GM19467 (cell line): ENCODE measurements around the gene RASA3.
A peak's percentile ranks its signal among the peaks of the same experiment; 100 is the strongest.
"Not testable (repeated sequence)": the region's sequence is repeated elsewhere in the genome, so short reads cannot be mapped to it uniquely, and the experiment has no call there.

ENCODE experiments used
- ATAC-seq: cut with Tn5 transposase; IDR thresholded peaks from one replicate; pipeline ENCODE4 v1.9.1; 2021; ENCODE audit warnings: mild to moderate bottlenecking, moderate library complexity; ENCODE audit not compliant: unreplicated experiment

Gene RASA3

DNA sequence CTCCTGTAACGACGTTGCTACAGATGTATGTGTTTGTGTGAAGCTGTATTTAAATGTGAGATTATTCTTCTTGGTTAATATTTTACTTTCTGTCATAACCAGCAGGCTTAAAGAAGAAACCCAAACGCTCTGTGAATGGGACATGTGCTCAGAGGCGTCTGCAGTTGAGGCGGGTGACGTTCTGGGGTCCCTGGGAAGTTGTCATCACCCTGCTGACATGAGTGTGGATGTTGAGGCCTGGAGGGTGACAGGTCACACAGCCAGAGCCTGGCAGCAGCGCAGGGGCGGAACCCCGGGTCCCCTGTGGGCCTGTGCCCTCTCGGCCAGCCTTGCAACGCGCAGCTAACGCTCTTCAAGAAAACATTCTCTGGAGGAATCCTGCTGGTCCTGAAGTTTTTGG is 16.6 kb downstream of the RASA3 start:
- ATAC-seq = peak; percentile 11

DNA sequence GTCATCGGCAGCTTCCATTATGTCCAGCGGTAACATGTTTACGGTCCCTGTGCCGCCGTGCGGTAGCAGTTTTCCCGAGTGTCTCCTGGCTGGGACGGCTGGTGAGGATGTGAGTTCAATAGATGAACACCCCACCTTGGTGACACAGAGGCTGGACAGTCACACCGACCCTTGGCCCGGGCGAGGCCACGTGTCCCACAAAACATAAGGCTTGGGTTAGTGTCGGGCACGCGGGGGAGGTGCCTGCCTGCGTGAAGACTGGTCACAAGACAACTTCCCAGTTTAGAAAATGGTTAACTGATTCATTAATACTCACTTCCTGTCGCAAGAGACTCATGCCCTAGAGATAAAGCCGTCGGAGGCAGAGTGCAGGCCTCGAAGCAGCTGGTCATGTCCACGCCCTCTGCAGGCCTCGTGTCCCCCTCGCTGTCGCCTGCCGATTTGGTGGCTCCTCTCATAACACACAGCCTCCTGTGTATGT is 17.2 kb downstream of the RASA3 start:
- ATAC-seq = peak; percentile 50

DNA sequence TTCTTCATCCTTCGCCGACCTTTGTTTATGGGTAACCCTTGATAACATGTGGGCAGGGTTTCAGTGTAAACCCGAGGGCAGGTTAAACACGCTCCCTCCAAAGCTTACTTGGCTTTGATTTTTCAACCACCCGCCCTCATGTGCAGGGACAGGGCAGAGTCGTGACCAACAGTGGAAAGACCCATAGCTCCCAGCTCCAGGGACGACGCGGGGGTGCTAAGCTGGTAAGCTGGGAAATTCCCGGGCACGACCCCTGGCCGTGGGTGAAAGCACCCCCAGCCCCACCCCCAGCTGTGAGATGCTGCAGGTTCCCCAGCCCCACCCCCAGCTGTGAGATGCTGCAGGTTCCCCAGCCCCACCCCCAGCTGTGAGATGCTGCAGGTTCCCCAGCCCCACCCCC is 17.8 kb downstream of the RASA3 start:
- ATAC-seq = not testable (repeated sequence)

DNA sequence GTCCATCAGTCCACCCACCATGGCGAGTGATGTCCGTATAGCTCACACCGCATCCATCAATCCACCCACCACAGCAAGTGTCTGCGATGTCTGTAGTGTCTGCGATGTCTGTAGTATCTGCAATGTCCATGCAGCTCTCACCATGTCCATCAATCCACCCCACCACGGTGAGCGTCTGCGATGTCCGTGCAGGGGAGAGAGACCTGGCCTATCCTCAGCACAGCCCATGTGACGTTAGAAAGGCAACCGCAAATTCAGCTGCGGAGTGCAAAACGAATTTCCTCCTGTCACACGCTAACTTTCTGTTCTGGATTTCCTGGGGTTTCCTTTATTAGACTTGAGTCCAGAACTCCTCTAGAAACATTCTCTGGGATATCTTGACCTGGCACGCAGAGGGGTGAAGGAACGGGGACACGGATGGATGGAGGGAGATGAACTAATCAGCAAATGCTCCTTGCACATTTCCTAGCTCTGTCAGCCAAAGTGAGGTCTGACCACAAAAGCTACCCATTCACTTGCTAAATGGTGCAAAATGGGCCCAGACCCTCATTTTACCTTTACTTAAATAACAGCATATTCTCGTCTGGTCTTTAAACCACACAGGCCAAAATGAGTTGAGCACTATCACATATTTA is 18.3 kb downstream of the RASA3 start:
- ATAC-seq = no peak

DNA sequence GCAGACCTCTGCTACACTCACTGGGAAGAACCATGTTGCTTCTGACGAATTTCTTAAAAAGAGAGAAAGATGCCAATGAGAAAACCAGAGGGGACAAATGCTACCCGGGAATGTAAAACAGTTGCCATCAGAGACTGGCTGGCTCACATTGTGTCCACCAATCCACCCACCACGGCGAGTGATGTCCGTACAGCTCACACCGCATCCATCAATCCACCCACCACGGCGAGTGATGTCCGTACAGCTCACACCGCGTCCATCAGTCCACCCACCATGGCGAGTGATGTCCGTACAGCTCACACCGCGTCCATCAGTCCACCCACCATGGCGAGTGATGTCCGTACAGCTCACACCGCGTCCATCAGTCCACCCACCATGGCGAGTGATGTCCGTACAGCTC is 19.0 kb downstream of the RASA3 start:
- not testable (repeated sequence) for ATAC-seq

DNA sequence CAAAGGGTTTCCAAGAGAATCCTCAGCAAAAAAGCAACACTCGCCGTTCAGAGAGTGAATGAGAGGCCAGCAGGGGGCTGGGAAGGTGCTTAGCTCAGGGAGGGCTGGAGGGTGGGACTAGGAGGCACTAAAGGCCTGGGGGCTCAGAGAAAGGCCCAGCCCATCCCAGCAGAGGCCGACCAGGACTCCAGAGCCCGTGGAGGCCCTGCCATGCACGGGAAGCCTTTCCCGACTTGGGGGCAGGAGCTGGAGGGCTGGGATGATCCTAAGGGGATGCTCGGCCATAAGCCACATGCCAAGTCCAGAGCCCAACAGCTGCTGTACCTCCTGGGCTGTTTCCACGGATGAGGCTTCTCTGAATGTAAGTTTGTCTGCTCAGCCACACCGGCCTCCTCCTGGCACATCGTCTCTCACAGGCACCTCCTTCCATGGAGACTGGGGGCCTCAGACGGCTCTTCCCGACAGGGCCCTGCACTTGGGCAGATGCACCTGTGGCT is 19.5 kb downstream of the RASA3 start:
- ATAC-seq = no peak

DNA sequence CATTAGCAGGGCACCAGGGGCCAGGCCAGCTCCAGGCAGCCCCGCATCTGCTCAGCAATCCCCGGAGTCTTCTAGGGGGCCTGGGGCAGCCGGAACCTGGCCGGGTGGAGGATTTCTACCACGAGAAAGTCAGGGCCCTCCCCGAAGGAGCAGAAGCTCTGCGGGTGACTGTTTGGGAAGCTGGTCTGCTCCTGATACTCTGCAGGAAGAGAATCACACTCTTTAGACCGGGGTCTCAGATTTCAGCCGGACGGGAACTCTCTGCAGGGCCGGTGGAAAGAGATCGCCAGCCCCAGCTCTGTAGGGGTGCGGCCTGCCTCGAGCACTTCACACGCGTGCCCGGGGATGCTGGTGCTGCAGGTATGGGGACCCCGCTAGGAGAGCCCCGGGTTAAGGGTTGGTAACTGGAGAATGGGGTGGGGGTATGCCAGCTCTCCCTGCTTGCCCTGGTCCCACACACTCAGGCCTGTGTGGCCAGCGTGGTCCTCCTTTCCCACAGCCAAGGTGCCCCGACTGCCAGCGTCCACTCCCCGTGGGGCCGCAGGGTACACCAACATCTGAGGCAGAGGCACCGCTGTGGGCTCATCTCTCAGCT is 20.1 kb downstream of the RASA3 start:
- no peak for ATAC-seq

DNA sequence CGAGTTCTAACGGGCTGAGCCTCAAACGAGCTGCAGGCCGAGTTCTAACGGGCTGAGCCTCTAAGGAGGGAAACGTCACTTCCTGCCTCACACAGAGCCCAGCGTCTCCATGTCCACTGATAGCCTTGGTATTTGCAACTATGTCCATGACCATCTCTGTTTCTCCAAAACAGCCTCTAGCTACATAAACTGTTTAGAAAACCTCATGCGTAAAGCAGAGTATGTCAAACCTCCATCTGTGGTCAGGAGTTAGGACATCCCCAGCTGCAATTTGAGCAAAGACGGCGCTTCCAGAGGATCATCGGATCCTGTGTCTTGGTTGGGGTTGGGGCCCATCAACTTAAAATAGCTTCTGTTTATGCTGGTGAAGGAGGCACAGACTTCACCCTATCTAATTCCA is 20.8 kb downstream of the RASA3 start:
- ATAC-seq = no peak

DNA sequence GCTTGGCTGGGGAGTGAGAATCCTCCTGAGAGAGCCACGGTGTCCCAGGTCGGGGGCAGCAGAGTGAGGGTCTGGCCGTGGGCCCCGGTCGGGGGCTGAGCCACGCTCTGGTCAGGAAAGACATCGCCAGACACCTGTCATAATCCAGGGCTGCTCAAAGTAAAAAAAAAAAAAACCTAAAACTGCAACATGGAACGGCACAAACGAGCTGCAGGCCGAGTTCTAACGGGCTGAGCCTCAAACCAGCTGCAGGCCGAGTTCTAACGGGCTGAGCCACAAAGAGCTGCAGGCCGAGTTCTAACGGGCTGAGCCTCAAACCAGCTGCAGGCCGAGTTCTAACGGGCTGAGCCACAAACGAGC is 21.6 kb downstream of the RASA3 start:
- not testable (repeated sequence) for ATAC-seq

DNA sequence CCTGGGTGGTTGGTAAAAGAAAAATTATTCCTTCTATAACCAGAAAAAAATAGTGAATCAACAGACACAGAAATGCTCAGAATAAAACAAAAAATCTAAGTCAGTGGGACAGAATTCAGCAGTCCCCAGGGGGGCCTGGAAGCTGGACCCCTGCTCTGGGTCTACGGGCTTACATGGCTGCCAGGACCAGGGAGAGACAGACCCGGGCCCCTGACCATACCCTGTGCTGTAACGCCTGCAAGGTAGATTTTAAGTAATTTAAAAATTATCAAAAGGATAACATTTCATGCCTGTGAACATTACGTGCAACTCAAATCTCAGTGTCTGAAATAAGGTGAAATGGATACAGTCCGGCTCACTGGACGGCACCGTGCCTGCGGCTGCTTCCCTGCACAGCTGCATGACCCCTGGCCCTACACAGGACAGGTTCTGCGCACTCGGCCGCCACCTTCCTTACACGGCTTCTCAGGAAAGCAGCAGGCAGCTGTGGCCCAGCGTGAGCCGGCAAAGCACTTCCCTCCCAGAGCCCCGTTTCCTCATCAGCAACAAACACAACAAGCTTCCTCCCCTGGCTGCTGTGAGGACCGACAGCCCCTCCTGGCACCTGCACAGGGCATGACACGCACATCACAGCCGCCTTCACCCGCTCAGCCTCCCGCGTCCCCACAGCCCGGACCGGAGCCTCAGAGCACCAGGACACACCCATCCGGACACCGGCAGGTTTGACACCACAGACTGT is 22.2 kb downstream of the RASA3 start:
- no peak for ATAC-seq

DNA sequence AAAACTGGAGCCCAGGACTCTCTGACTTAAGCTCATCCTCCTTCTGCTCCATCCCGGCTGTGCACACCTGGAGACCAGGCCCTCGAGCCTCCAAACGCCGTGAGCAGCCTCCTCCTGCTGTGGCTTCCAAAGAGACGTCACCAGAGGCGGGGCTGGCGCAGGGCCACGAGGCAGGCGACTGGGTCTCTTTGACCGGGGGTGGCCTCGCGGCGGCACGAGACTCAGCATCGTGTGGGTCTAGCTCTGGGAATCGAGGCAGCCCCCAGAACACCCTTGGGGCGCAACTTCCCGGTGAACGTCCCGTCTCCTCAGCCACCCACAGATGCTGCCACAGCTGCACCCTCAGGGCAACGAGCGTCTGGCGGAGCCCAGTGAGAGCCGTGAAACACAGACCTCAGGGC is 22.8 kb downstream of the RASA3 start:
- no peak for ATAC-seq

DNA sequence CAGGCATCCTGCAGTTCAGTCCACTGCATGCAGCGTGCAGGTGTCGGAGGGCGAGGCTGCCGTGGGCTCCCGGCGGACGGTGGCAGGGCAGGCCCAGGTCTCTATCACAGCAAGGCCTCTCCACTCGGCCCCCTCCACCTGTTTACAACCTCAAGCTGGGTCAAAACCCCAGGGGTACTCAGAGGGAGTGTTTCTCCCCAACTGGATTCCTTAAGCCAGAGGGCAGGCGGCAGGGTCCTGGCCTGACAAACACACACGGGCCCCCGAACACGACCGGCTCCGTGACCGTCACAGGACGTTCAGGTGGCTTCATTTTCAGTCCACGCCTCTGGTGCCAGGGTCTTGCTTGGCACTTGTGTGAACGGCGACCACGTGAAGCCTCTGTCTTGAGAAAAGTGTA is 23.5 kb downstream of the RASA3 start:
- no peak for ATAC-seq

DNA sequence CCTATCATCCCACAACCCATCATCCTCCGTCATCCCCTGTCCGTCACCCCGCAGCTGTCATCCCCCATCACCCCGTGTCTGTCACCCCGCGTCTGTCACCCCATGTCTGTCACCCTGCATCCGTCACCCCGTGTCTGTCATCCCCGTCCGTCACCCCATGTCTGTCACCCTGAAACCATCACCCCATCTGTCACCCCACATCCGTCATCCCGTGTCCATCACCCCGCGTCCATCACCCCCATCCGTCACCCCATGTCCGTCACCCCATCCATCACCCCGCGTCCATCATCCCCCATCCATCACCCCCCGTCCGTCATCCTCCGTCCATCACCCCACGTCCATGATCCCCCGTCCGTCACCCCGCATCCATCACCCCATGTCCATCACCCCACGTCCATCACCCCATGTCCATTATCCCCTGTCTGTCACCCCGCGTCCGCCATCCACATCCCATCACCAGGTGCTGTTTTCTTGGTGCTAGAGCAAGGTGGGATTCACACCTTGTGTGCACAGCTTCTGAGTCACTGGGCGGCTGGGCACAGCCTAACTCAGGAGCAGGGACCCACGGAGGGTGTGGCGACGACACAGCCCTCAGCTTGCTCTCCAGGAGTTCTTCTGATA is 24.2 kb downstream of the RASA3 start:
- no peak for ATAC-seq

DNA sequence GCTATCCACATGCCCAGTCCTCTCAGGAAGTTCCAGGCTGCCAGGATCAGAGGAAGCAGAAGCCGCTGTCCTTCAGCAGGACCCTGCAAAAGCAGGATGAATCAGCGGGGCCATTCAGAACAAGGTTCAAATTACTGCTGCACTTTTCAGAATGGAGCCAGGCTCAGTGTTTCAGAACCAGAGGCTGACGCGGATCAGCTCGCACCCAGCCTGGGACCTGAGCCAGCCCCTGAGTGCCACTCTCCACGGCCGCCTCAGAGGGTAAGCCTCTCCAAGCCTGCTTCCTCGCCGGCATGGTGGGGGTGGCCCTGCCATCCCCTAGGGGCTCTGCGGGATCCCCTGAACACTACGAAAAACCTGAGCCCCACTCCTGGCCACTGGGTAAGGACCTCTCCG is 24.7 kb downstream of the RASA3 start:
- no peak for ATAC-seq

DNA sequence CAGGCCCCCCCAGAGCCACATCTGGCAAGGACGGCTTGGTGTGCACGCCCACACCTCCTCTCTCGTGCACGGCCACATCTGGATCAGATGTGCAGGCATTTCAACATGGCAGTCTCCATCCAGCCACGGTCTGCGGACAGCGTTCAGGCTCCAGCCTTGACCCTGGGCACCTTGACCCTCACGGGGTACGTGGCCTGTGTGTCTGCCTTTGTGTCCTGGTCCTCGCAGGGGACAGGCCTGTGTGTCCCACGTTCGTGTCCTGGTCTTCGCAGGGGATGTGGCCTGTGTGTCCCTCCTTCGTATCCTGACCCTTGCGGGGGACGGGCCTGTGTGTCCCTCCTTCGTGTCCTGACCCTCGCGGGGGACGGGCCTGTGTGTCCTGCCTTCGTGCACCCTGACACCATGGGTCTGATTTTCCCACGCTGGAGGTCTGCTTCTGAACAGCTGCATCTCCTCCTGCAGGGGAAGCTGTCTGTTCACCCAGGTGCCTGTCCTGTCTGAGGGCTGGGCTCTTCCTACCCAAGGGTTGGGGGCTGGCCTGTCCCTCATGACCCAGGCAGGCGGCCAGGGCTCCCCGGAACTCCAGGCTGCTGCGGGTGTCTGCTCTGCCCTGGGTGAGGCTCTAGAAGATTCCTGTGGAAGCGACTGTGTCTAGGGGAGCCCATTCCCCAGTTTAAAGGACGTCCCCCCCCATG is 25.3 kb downstream of the RASA3 start:
- ATAC-seq = no peak

DNA sequence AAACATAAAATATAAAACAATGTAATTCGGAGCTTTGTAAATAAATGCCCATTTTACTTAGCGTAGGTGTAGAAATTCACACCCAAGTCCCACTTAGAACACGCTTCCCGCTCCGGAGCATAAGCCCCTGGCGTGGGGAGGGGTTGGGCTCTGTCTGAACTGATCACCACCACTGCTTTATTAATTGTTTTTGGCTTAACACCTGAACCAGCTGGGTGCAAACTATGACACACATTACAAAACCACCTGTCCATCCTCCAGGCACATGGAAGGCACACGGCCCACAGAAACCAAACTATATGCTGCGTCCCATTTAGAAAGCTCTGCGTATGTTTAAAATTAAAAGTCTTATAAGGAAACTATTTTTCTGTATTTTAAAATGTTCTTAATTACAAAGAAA is 25.9 kb downstream of the RASA3 start:
- no peak for ATAC-seq

DNA sequence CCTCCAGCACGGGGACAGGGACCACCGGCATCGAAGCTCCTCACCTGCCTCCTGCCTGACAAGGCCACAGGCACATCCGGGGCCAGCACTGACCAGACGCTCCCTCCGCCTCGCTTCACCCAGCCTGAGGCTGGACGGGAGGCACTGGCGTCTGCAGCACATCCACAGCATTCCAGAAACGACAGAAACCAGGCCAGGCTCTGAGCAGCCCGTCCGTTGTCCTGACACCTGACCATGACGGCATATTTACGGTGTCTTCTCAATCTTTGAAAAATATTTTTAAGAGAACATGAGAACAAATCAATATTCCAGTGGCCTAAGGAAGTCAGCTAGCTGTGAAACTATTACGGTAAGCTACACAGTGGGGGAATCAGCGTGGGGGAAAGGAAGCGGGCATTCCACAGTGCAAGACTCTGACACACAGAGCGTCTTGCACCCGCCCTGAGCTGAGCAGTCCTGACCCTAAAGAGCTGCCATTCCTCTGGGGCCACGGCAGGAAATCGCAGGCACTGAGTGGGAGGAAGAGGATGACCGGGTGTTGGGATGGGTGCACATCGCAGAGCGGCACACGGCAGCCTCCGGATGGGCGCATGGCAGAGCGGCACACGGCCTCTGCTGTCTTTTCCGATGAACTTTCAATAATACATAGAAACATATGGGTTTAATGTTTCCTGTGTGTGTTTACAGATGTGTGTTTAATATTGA is 26.8 kb downstream of the RASA3 start:
- ATAC-seq = no peak

DNA sequence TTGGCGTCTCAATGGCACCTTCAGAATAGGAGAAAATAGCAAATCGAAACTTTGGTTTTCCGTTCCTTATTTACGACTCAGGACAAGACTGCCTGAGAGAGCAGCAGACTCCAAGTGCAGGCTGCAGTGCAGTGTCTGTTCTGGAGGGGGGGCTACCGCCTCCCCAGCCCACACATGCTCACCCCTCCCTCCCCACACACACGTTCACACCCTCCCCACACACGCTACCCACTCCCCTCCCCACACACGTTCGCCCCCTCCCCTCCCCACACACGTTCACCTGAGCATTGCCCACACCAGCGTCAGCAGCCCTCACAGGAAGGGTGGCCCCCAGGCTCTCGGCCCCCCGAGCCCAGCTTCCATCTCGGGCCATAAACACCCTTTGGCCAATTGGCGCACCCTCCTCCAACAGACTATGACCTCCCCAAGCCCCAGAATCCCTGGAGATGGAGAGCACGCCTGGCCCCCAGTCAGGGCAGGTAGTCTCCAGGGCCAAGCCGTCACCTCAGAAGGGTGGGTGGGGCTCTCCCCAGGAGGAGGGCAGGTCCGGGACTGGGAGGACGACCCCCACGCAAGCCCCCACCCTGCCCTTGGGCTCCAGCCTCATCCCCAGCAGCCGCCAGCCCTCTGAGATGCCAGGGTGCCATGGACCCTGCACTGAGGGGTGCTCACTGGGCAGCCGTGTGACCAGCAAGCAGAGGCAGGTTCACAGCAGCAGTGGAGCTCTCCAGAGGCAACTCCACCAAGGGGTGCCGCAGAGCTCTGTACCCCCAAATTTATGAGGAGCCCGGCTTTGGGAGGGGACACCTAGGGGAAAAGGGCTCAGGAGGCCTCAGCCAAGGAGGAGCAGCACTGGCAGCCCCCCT is 27.5 kb downstream of the RASA3 start:
- no peak for ATAC-seq

DNA sequence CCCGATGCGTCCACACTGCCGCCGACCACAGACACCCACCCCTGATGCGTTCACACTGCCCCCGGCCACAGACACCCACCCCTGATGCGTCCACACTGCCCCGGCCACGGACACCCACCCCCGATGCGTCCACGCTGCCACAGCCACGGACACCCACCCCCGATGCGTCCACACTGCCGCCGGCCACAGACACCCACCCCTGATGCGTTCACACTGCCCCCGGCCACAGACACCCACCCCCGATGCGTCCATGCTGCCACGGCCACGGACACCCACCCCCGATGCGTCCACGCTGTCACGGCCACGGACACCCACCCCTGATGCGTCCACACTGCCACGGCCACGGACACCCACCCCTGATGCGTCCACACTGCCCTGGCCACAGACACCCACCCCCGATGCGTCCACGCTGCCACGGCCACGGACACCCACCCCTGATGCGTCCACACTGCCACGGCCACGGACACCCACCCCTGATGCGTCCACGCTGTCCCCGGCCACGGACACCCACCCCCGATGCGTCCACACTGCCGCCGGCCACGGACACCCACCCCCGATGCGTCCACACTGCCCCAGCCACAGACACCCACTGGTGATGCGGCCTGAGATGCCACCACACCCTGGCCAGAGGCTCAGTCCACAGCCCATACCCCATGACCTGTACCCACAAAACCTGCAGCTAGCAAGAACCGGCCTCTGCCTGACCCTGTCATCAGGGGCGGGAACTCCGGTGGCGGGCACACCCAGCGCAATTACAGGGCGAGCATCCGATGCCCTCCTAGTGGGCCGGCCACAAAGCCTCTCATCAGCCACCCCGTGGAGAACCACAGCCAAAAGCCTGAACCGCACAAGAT is 28.4 kb downstream of the RASA3 start:
- ATAC-seq = no peak
